ENCODE measurements around the gene TEKT4.

- TF ChIP-seq POLR2AphosphoS5 (IDR thresholded peaks at IDR 0.05), result no peak
- no peak for TF ChIP-seq CTCF (IDR thresholded peaks at IDR 0.05)
- no peak for TF ChIP-seq POLR2A (IDR thresholded peaks at IDR 0.05)
Observed at GRCh38 chr2:94872676-94873361, 1.6 kb downstream of the TEKT4 start.

Measured in breast epithelium (tissue), 3 donors.